NCI-H128 (cell line): Measurements from ENCODE around the gene KIF21A.

Source experiments
- DNase-seq: peaks from one replicate; lab custom pipeline; 2025; ENCODE audit not compliant: unreplicated experiment; lab: John Stamatoyannopoulos, UW

The KIF21A gene

DNA sequence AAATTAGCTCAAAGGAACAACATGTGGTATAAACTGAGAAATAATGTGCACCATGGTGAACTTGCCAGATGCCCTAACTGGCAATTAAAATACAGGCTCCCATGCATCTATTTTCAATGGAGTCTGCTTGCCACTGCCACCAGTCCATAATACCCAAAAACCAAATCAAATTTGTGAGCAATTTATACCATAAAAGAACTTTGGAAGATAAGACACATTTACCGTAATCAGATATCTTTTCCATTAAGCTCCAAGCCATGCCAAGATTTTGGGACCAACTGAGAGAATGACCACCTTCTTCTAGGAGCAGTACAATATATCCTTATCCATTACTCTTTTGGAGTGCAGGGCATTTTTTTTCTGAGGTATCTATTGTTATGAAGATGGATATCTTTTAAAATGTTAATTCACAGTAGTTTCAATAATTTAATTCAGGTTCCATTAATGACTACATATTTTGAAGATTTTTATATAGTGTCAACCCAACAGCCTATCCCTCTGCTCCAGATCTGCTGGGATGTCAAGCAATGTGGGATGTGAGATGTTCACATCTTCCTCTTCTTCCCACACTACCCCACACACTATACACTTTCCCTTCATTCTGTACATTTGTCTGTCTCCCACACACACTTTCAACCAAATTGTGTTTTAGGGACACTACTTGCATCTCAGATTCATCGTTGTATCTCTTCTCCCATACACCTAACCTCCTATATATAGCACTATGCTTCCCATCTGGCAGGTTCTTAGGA, 53.3 kb downstream of the KIF21A start:
- DNase-seq, result no peak

DNA sequence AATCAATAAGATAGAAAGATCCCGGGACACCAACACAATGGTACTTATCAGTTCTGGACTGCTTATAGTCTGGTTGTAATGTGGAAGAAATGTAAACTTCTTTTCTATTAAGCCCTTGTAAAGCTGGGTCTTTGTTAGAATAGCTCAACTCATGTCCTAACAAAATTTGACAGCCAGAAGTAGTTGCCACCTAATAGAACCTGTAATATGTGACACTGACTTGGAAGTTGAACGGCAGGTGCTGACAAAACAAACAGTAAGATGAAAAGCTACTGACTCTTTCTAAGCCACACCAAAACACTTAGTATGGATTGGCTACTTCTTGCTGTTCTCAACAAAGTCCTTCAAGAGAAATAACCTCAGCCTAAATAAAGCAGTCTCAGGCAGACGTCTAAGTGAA, 56.6 kb downstream of the KIF21A start:
- DNase-seq, result no peak

DNA sequence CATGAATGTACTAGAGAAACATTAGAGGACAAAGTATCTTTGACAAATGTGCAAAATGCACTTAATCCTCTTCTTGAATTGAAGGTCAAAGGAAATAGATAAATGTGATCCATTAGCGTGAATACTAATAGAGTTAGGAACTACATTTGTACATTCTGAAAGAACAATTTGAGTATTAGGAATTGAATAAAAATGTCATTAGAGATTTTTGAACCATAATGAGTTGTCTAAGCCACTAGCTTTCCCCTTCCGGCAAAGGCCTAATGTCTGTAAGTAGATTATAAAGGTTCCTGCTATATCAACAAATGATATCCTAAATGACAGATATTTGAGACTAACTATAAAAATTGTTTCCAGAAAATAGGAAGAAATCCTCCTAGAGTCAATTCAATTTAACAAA, 59.8 kb downstream of the KIF21A start:
- DNase-seq, result no peak

DNA sequence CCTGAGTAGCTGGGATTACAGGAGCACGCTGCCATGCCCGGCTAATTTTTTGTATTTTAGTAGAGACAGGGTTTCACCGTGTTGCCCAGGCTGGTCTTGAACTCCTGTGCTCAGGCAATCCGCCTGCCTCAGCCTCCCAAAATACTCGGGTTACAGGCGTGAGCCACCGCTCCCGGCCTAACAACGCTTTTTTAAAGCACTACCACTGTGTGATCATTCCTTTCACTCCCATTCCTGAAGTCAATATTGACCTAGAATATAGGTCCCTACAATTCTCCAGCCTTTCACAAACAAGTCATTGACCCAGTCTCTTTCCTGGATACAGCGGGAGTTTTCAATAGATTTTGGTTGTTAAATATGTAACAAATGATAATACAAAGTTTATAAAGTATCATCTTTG, 62.8 kb downstream of the KIF21A start:
- DNase-seq, result no peak

DNA sequence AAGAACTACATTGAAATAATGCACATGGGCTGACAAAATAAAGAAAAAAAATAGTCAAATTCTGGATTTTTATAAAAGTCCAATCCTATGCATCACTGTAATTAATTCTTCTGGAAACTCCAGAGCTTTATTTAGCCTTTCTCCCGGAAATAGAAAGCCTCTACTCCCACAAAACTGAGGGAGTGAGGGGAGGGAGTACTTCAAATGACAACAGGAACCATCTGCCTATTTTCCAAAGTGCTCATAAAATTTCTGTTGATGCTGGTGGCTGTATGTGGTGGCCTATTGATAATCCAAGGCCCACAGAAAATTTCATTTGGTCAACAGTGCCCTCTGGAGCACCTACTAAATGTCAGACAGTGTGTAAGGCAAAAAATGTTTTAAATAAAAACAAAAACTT, 64.6 kb downstream of the KIF21A start:
- DNase-seq, result no peak

DNA sequence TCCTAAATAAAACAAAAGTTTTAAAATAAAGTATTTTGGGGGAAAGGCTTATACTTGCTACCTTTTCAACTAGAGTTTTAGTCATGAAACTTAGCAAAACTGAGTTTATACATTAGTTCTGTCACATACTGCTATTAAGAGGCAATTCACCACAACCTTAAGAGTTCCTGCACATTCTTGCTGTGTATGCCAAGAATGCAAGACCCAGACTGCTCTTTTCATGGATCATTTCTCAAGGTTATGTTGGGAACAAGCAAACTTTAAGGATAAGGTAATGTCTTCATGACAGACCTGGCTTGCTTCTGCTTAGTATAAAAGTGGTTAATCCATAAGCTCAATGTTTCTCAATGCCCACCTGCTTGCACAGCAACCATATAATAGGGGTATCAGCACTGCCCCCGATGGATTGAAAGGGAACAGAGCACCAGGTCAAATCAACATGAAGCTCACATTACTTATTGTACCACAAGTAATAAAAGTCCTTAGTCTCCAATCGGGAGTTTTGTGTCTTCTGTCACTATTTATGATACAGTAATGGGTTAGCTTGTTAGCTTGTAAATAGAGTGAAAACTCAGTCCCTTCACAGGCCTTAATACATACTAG, 67.6 kb downstream of the KIF21A start:
- DNase-seq, result no peak

DNA sequence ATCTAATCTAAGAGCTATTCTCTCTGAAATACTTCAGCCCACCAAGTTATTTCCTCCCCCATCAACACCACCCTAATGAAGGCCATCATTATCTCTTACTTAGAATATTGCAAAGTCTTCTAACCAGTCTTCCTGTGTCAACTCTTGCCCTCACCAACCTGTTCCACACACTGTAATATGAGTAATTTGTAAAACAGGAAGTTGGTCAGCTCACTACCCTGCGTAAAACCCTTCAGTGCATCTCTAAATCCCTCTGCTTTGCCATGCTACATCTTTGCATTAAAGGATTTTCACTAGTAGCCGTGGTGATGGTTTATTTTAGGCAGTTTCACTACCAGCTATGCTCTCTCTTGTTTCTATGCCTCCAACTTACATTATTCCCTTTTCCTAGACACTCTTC, 70.0 kb downstream of the KIF21A start:
- no peak for DNase-seq

DNA sequence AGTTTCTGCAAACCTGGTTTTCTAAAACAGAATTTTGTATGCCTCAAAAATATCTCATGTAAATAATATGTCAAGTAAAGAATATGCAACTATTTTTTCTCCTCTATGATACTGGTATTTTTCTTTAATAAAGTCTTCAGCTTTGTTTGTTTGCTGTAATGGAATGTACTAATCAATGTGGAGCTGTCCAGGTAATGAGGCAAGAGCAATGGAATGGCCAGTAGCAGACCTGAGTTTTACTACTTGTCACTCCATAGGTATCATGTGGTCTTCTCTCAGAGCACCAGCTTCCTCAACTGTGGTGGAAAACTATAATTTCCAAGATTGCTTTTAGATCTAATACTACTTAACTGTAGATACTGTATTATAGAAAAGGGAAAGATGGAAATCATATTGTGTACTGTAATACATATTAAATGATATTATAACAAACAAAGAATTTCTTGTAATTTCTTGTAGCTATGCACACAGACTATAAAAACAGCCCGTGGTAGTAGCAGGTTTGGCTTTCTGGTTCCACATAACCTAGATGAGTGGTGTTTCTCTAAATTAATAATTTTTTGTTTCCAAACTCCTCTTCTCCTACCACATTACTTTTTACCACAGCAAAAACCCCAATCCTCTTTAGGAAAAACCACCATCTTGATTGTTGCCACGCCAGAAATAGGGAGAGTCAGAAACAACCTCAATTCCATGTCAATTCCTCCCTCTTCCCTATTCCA, 70.6 kb downstream of the KIF21A start:
- no peak for DNase-seq

DNA sequence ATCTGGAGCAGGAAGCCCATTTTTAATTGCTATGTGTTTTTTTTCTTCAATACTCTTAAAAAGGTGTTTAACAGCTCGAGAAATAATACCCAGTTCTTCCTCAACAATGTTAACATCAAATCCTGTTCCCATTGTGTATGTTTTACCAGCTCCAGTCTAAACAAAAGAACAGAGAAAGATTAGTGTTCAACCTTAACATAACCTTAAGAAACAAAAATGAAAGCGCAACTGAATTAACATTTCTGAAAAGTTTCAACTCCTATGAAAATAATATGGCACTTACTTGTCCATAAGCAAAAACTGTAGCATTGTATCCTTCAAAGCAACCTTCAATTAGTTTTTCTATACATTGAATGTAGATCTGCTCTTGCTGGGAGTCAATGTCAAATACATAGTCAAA, 73.2 kb downstream of the KIF21A start:
- DNase-seq, result no peak

DNA sequence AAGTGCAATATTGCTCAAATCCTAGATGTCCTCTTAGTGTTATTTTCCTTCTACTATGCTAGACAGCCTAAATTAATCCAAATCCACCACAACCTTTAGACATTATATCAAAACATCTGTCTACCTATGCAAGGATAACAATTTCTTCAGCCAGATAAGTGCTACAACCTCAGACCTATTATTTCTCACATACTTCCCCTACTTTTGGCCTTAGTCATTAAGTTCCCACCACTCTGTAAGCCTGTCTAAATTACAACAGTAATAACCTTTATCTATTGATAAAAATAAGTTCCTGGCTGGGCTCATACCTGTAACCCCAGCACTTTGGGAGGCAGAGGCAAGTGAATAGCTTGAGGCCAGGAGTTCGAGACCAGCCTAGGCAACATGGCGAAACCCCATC, 74.0 kb downstream of the KIF21A start:
- DNase-seq, result no peak

DNA sequence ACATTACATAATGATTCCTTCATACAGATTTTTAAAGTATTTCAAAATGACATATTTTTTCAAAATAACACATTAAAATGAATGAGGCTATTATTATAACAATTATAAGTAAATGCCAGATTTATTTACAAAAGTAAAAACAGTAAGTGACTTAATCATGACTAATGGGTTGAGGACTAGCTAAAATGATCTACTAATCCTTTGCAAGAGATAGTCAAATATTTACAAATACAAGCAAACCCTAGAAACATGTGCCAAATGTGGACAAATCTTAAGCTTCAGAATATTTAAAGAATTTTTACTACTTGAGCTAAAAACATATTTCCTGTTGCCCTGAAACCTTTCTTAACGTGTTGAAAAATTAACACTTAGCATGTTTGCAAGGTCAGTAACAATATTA, 74.8 kb downstream of the KIF21A start:
- no peak for DNase-seq

DNA sequence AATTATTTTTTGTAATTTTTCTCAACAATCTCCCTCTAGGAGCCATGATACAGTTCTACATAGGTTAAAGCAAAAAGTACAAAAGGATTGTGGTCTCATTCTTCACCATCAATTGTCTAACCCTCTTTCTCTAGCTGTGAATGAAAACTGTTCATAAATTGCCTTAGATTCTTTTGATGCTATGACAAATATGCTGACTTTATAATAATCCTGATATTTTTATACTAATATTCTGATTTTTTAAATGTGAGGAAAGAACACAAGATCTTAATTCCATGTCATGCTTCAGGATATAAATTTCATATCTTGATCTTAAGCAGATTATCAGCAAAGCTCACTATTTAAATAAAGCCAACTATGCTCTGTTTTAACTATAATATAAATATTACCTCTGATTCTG, 75.4 kb downstream of the KIF21A start:
- no peak for DNase-seq

DNA sequence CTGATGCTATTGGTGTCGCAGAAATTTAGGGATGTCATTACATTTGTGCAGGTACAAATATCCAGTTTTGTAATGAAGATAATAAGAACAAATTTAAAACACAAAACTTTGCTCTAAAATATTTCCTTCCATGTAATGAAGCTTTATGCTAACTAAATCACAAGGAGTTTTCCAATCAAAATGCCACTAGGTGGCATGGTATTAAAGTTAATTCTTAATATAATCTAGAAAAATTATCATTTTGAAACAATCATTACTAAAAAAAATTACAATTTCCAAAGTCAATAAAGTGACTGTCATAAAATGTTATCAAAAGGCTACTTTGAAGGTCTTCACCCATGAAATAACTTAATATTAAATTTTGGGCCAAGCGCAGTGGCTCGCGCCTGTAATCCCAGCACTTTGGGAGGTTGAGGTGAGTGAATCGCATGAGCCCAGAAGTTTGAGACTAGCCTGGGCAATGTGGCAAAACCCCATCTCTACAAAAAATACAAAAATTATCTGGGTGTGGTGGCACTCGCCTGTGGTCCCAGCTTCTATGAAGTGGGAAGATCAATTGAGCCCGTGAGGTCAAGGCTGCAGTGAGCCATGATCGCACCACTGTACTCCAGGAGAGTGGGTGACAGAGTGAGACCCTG, 77.4 kb downstream of the KIF21A start:
- DNase-seq, result no peak

DNA sequence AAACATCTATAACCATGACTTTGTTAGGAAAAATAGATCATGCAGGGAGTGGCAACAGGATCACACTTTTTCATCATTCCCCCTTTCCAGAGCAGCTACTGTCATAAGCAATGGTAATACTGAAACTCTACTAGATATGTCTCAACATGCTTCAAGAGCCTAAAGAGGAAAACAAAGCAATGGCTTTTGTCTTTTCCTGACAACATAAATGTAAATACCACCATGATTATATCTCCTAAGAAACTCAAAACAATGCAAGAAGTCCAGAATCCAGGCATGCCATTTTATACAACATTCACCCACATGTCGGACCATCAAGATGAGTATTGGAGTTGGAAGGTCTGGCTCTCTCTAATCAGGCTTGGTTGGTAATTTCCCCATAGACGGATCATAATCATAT, 78.7 kb downstream of the KIF21A start:
- DNase-seq, result no peak

DNA sequence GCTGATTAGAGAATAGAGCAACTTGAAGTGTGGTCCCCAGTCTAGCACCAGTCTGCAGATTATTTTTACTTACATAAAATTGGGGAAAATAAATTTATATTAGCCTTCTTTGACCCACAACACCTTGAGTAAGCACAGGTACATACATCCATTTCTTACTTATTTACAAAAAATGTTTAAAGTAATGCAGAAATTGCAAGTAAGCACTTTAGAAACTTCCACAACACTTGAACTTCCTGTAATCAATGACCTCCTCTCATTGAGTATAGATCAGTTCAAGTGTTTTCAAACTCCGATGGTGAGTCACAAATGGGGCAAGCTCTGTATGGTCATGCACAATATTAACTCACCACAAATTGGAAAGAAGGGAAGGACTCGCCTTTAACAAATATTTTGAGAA, 83.3 kb downstream of the KIF21A start:
- no peak for DNase-seq

DNA sequence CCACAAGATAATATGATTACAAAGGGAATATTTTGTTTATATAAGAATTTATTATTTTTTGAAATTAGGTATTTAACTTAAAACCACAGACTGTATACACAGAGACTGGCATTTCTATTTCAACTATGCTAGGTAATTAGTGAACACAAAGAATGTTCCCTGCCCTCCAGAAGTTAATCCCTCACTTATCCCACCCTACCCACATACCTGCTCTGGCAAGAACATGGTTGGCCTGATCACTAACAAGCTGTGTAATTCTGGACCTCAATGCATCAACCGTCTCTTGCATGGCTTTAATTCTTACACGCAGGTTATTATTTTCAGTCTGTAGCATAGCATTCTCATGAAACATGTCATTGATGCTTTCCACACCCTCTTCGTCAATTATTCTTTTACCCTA, 85.9 kb downstream of the KIF21A start:
- no peak for DNase-seq

DNA sequence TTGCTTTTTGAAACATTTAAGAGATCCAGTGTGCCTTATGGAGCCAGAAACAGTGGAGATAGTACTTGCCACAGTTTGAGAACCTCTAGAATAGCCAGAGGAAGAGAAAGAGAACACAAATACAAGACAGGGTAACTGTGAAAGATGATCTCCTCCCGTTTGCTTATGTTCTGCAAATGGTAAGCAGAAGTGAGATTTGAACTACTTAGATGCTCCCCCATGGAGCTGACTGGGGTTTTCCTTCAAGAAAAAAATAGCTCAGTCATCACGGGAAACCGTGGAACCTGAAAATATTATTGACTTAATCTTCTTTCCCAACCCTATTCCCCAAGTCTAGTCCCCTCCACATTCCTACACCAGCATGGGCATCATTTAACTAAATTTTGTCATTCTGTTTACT, 87.1 kb downstream of the KIF21A start:
- no peak for DNase-seq

DNA sequence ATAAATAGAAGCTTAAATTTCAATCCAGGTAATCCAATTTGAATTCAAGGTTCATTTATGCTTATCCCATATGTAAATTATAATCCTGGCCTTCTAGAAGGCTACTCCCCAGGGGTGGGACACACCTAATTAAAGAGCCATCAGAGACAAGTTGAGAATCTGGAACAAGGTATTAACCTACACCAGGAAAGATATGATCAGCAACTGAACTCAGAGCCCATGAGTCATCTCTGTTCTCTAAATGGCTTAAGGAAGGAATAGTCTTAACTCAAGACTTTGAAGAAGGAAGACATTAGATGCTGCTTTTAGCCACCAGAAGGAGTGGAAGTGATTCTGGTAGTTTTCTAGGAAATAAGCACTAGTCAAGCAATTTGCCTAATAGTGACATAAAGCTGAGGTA, 88.0 kb downstream of the KIF21A start:
- no peak for DNase-seq

DNA sequence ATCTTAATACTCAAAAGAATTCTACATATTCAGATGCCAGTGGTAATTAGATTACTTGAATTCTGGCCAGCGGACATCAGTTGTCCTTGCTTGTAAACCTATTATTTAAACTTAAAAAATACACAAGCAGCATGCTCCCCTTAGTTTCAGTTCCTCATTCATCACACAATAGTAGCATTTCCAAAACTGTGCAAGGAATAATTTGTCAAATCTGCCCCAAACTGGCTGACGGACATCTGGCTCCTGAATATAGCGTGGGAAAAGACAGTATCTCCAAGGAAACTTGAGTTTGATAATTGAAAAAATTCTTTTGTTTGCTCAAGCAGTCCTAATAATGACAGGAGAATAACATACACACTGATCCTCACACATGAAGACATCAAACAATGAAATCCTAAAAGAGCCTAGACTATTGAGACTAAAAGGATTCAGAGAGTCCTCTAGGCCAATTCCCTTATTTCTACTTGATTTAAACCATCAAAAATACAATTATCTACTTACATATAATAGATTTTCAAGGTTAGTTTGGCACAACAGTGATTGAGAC, 90.4 kb downstream of the KIF21A start:
- no peak for DNase-seq

DNA sequence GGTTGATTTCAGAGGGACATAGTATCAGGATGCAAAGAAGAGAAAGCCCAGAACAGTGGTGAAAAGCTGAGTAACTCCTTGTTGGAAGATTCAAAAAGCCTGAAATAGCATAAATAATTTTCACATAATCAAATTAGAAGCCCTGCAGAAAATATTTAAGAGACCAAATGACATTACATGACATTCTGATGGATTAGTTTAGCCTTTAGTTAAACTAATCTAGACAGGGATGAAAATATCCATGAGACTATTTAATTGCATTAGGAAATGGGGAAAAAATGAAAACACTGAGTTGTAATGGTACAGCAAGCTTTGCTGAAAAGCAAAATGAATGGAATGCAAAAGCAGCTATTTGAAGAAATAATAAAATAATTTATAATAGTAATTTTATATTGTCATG, 91.8 kb downstream of the KIF21A start:
- DNase-seq, result no peak

DNA sequence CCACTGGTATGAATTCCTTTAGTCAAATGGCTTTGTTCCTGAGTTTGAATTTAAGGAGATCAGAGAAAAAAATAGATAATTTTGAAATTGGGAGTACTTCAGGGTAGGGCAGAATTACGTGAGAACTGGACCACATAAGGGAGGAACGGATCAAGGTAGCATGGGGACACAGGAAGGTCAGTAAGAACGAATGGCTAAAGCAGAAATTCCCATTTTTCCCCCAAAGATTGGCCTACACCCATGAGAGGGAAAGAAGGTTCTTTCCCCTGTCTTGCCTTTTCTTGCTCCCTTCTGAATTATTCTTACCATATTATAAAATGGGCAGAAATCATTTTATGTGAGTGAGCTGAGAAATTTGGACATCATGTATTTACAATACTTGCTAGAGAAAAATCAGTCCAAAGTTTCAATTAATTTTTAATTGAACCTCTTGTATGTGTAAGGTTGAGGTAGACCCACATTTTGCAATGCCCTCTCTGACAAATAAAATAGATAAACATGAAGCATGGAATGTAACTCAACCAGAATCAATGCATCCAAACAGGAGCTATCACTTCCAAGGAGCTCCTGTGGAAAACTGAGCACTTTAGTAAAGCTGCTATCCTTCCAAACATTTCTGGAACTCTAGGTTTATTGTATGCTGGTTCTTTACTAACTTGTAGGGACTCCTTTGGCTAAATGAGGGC, 93.8 kb downstream of the KIF21A start:
- DNase-seq, result no peak
